Hypothalamus (tissue), 51 donors: Measurements from ENCODE around the gene NET1.

Experiments used
- DNase-seq, 51 donors: peaks; one replicate each; lab custom pipeline; 2025; lab: John Stamatoyannopoulos, UW

The NET1 gene

GRCh38 chr10:5441106-5441505 is 28.7 kb downstream of the NET1 start:
- no peak for DNase-seq

- DNase-seq: peak in 2 of 51 donors; percentile 29
Observed at GRCh38 chr10:5442065-5442989, 30.0 kb downstream of the NET1 start.

- DNase-seq: no peak
Observed at GRCh38 chr10:5442990-5443370, 30.6 kb downstream of the NET1 start.

- no peak for DNase-seq
Observed at GRCh38 chr10:5443429-5443828, 31.1 kb downstream of the NET1 start.

GRCh38 chr10:5445006-5445405 is 32.6 kb downstream of the NET1 start:
- no peak for DNase-seq

- DNase-seq: peak in 33 of 51 donors; percentile 6 to 66 (median 36)
Observed at GRCh38 chr10:5446390-5446926, 34.1 kb downstream of the NET1 start.

GRCh38 chr10:5447056-5447455 is 34.7 kb downstream of the NET1 start:
- DNase-seq: no peak

GRCh38 chr10:5447611-5448071 is 35.3 kb downstream of the NET1 start:
- no peak for DNase-seq

- DNase-seq: no peak
Observed at GRCh38 chr10:5448333-5449001, 36.1 kb downstream of the NET1 start.

- no peak for DNase-seq
Observed at GRCh38 chr10:5449227-5449626, 36.9 kb downstream of the NET1 start.

- DNase-seq: no peak
Observed at GRCh38 chr10:5449823-5450222, 37.5 kb downstream of the NET1 start.

- no peak for DNase-seq
Observed at GRCh38 chr10:5450605-5451384, 38.4 kb downstream of the NET1 start.

GRCh38 chr10:5453749-5454489 is 41.6 kb downstream of the NET1 start:
- no peak for DNase-seq

GRCh38 chr10:5456563-5456962 is 44.2 kb downstream of the NET1 start:
- no peak for DNase-seq

GRCh38 chr10:5457741-5458140 is 45.4 kb downstream of the NET1 start:
- no peak for DNase-seq

GRCh38 chr10:5458425-5458824 is 46.1 kb downstream of the NET1 start:
- DNase-seq: no peak

- DNase-seq: no peak
Observed at GRCh38 chr10:5458949-5459747, 46.8 kb downstream of the NET1 start.

- DNase-seq: no peak
Observed at GRCh38 chr10:5460468-5461202, 48.3 kb downstream of the NET1 start.

GRCh38 chr10:5461203-5461588 is 48.8 kb downstream of the NET1 start:
- peak in 1 of 51 donors; percentile 17 for DNase-seq
